ENCODE data around the gene CEBPA.
"Not testable (repeated sequence)": the region's sequence is repeated elsewhere in the genome, so short reads cannot be mapped to it uniquely, and the experiment has no call there.

CEBPA gene

DNA sequence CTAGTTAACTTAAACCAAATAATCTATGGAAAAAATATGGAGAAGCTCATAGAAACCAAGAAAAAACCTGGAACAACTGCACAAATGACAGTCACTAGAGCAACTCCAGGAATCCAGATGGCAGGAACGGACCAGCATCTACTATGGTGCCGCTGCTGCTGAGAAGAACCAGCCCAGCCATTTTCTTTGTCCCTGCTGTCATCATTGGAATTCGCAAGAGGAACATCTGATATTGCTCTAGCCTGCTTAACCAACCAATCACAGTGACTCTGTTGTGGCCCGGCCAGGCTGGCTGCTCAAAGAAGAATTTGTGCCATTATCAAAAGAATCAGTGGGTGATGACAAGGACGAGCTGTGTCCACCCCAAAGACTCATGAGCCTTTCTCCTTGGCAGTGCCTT, 33.1 kb upstream of the CEBPA start:
- no peak overlapping the region for H3K4me3 Mint-ChIP-seq
- no peak for DNase-seq (ENCODE audit: low spot score)
- H3K9me3 Mint-ChIP-seq, result no peaks in the 10 kb centered on the region
- no peaks in the 10 kb centered on the region for H3K36me3 Mint-ChIP-seq (ENCODE audit: low read depth)
- H3K27ac Mint-ChIP-seq, result no peak overlapping the region
- peaks cover 13% of the 10 kb centered on the region for H3K27me3 Mint-ChIP-seq (ENCODE audit: low read depth)
- H3K4me1 Mint-ChIP-seq (ENCODE audit: low read depth), result no peaks in the 10 kb centered on the region

- Mint-ChIP-seq H3K36me3 (ENCODE audit: low read depth) (no peaks in the 10 kb centered on the region), H3K9me3 (no peaks in the 10 kb centered on the region), H3K4me1 (ENCODE audit: low read depth) (no peaks in the 10 kb centered on the region), H3K27me3 (ENCODE audit: low read depth) (peaks cover 10% of the 10 kb centered on the region), H3K27ac (no peak overlapping the region), H3K4me3 (no peak overlapping the region)
- no peak for DNase-seq (ENCODE audit: low spot score)
Observed at GRCh38 chr19:33334271-33334670, 31.9 kb upstream of the CEBPA start.

- no peaks in the 10 kb centered on the region for H3K9me3 Mint-ChIP-seq
- no peak overlapping the region for H3K4me3 Mint-ChIP-seq
- H3K36me3 Mint-ChIP-seq (ENCODE audit: low read depth), result no peaks in the 10 kb centered on the region
- DNase-seq (ENCODE audit: low spot score), result no peak
- H3K27me3 Mint-ChIP-seq (ENCODE audit: low read depth), result peaks cover 5% of the 10 kb centered on the region
- H3K4me1 Mint-ChIP-seq (ENCODE audit: low read depth), result no peaks in the 10 kb centered on the region
- H3K27ac Mint-ChIP-seq, result no peak overlapping the region
Observed at GRCh38 chr19:33333642-33334041, 31.3 kb upstream of the CEBPA start.

DNA sequence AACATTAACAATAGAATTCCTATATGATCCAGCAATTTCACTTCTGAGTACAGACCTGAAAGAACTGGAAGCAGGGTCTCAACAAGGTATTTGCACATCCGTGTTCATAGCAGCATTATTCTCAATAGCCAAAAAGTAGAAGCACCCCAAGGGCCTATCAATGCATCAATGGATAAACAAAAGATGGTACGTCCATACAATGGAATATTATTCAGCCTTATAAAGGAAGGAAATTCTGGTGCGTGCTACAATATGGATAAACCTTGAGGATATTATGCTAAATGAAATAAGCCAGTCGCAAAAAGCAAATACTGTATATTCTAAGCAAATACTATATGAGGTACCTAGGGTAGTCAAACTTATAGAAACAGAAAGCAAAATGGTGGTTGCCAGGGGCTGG, 30.8 kb upstream of the CEBPA start:
- no peak overlapping the region for H3K4me3 Mint-ChIP-seq
- H3K27ac Mint-ChIP-seq, result no peak overlapping the region
- no peaks in the 10 kb centered on the region for H3K4me1 Mint-ChIP-seq (ENCODE audit: low read depth)
- H3K9me3 Mint-ChIP-seq, result no peaks in the 10 kb centered on the region
- H3K36me3 Mint-ChIP-seq (ENCODE audit: low read depth), result no peaks in the 10 kb centered on the region
- no peak for DNase-seq (ENCODE audit: low spot score)
- H3K27me3 Mint-ChIP-seq (ENCODE audit: low read depth), result peaks cover 2% of the 10 kb centered on the region

DNA sequence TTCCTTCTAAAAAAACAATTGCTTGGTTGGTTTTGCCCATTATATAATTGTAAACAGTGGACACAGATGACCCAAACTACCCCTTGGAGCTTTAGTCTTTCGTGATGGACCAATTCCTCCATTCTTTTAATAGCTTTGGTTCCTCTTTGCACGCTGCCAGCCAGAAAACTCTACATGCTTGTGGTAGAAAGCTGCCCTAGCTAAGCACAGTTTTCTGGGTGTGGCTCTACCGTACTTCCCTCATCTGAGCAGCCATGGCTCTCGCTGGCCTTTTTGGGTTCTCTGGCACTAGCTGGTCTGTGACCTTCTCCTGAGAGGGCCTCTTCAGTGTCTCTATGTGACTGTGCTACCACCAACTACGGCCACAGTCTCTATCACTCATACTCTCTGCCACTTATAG, 29.9 kb upstream of the CEBPA start:
- Mint-ChIP-seq H3K9me3 (no peaks in the 10 kb centered on the region), H3K4me3 (no peak overlapping the region), H3K4me1 (ENCODE audit: low read depth) (no peaks in the 10 kb centered on the region), H3K27me3 (ENCODE audit: low read depth) (no peaks in the 10 kb centered on the region), H3K27ac (no peak overlapping the region), H3K36me3 (ENCODE audit: low read depth) (no peaks in the 10 kb centered on the region)
- DNase-seq (ENCODE audit: low spot score), result no peak

GRCh38 chr19:33329736-33330135, 27.4 kb upstream of the CEBPA start:
- DNase-seq (ENCODE audit: low spot score), result no peak
- Mint-ChIP-seq H3K27me3 (ENCODE audit: low read depth) (peaks cover 2% of the 10 kb centered on the region), H3K4me1 (ENCODE audit: low read depth) (no peaks in the 10 kb centered on the region)

DNA sequence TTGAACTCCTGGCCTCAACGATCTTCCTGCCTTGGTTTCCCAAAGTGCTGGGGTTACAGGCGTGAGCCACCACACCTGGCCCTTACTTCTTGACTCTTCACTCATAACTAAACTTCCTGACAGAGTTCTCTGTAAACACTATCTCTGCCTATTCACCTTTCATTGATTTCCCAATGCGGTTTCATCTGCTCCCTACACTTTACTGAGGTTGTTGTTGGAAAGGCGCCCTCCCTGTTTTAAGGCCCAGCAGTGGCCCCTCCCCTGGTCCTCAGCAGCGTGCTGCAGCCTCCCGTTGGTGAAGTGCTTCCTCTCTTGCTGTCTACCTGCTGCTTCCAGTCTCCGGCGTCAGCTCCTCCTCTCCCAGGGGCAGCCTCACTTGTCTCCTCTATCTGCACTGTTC, 26.7 kb upstream of the CEBPA start:
- DNase-seq (ENCODE audit: low spot score), result no peak
- Mint-ChIP-seq H3K27me3 (ENCODE audit: low read depth) (peaks cover 2% of the 10 kb centered on the region), H3K27ac (no peak overlapping the region), H3K4me3 (no peak overlapping the region), H3K4me1 (ENCODE audit: low read depth) (no peaks in the 10 kb centered on the region), H3K9me3 (no peaks in the 10 kb centered on the region), H3K36me3 (ENCODE audit: low read depth) (no peaks in the 10 kb centered on the region)

More at GRCh38 chr19:33329736-33330135, 27.4 kb upstream of the CEBPA start:
- Mint-ChIP-seq H3K27ac (no peak overlapping the region), H3K9me3 (no peaks in the 10 kb centered on the region), H3K36me3 (ENCODE audit: low read depth) (no peaks in the 10 kb centered on the region), H3K4me3 (no peak overlapping the region)

DNA sequence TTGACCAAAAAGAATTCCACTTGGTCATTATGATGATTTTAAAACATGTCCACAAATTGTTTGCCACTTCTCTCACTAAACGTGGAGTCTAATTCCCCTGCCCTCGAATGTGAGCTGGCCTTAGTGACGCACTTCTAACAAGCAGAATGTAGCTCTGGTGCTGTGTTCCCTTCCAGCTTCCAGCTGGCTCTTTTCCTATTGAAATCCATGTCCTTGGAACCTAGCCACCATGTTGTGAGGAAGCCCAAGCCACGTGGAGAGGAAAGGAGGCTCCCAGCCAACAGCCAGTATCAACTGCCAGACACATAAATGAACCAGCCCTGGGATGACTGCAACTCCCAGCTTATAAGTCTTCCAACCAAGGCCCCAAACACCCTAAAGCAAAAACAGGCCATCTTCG, 23.6 kb upstream of the CEBPA start:
- DNase-seq (ENCODE audit: low spot score), result no peak
- Mint-ChIP-seq H3K27me3 (ENCODE audit: low read depth) (peaks cover 6% of the 10 kb centered on the region), H3K9me3 (no peaks in the 10 kb centered on the region), H3K4me3 (no peak overlapping the region), H3K36me3 (ENCODE audit: low read depth) (no peaks in the 10 kb centered on the region), H3K27ac (no peak overlapping the region), H3K4me1 (ENCODE audit: low read depth) (no peaks in the 10 kb centered on the region)

DNA sequence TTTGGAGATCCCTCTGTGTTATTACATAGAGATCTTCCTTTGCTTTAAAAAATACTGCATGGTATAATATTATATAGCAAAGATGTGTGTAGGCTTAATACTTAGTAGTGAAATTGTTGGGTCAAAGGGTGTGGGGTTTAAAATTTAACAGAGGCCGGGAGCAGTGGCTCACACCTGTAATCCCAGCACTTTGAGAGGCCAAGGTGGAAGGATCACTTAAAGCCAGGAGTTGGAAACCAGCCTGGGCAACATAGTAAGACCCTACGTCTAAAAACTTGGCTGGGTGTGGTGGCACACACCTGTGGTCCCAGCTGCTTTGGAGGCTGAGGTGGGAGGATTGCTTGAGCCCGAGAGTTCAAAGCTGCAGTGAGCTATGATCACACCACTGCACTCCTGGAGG, 22.3 kb upstream of the CEBPA start:
- Mint-ChIP-seq H3K4me1 (ENCODE audit: low read depth) (no peaks in the 10 kb centered on the region), H3K4me3 (no peak overlapping the region), H3K36me3 (ENCODE audit: low read depth) (no peaks in the 10 kb centered on the region), H3K27me3 (ENCODE audit: low read depth) (peaks cover 6% of the 10 kb centered on the region), H3K27ac (no peak overlapping the region), H3K9me3 (no peaks in the 10 kb centered on the region)
- DNase-seq (ENCODE audit: low spot score), result no peak

- Mint-ChIP-seq H3K27ac (no peak overlapping the region), H3K9me3 (no peaks in the 10 kb centered on the region), H3K4me1 (ENCODE audit: low read depth) (no peaks in the 10 kb centered on the region), H3K4me3 (no peak overlapping the region), H3K36me3 (ENCODE audit: low read depth) (no peaks in the 10 kb centered on the region), H3K27me3 (ENCODE audit: low read depth) (peaks cover 6% of the 10 kb centered on the region)
- DNase-seq (ENCODE audit: low spot score), result no peak
Observed at GRCh38 chr19:33323093-33323820, 20.9 kb upstream of the CEBPA start.

- H3K4me3 Mint-ChIP-seq, result no peak overlapping the region
- H3K27ac Mint-ChIP-seq, result no peak overlapping the region
- H3K36me3 Mint-ChIP-seq (ENCODE audit: low read depth), result no peaks in the 10 kb centered on the region
Observed at GRCh38 chr19:33320636-33321035, 18.3 kb upstream of the CEBPA start.

DNA sequence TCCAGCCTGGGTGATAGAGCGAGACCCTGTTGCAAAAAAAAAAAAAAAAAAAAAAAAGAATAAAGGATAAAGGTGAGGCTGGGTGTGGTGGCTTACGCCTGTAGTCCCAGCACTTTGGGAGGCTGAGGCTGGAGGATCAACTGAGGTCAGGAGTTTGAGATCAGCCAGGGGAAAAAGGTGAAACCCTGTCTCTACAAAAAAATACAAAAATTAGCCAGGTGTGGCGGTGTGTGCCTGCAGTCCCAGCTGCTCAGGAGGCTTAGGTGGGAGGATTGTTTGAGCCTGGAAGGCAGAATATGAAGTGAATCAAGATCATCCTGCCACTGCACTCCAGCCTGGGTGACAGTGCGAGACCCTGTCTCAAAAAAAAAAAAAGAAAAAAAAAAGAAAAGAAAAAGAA, 15.7 kb upstream of the CEBPA start:
- not testable (repeated sequence) for H3K4me1 Mint-ChIP-seq (ENCODE audit: low read depth); H3K27ac Mint-ChIP-seq; H3K9me3 Mint-ChIP-seq; DNase-seq (ENCODE audit: low spot score); H3K27me3 Mint-ChIP-seq (ENCODE audit: low read depth); H3K36me3 Mint-ChIP-seq (ENCODE audit: low read depth); H3K4me3 Mint-ChIP-seq

More at GRCh38 chr19:33320636-33321035, 18.3 kb upstream of the CEBPA start:
- Mint-ChIP-seq H3K9me3 (no peaks in the 10 kb centered on the region), H3K27me3 (ENCODE audit: low read depth) (peaks cover 6% of the 10 kb centered on the region), H3K4me1 (ENCODE audit: low read depth) (no peaks in the 10 kb centered on the region)
- no peak for DNase-seq (ENCODE audit: low spot score)

- H3K4me3 Mint-ChIP-seq, result no peak overlapping the region
- DNase-seq (ENCODE audit: low spot score), result no peak
- H3K27me3 Mint-ChIP-seq (ENCODE audit: low read depth), result no peaks in the 10 kb centered on the region
- no peaks in the 10 kb centered on the region for H3K4me1 Mint-ChIP-seq (ENCODE audit: low read depth)
- no peaks in the 10 kb centered on the region for H3K36me3 Mint-ChIP-seq (ENCODE audit: low read depth)
- H3K9me3 Mint-ChIP-seq, result no peaks in the 10 kb centered on the region
- no peak overlapping the region for H3K27ac Mint-ChIP-seq
Observed at GRCh38 chr19:33317517-33317916, 15.2 kb upstream of the CEBPA start.

DNA sequence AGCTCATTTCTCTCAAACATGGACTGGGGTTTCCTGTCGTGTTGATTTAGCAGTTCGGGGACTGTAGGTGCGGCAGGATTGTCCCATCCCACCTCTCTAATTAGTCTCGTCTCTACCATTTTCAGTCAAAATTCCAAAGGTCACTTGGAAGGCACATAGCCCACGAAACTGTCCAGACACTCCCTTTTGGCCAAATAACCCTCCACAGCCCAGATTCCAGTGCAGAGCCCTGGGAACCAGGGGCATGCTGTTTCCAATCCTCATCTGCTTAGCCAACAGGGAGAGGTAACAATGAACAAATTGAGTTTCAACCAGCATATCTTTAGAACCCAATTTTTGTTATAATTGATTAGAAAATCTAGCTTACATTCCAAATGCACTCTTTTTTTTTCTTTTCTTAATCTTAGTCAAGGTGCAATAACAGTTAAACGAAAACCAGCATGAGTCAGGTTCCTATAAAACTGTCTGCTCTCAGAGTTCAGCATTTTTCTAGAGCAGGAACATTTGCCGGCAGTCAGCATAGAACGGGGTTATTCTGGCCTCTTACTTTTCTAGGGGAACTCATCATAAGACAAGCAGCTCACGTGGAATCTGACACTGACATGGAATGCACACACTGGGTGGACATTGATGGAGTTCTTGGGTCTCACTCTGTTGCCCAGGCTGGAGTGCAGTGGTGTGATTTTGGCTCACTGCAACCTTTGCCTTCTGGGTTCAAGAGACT, 14.4 kb upstream of the CEBPA start:
- no peaks in the 10 kb centered on the region for H3K9me3 Mint-ChIP-seq
- no peak overlapping the region for H3K4me3 Mint-ChIP-seq
- H3K27ac Mint-ChIP-seq, result no peak overlapping the region
- no peak for DNase-seq (ENCODE audit: low spot score)
- H3K27me3 Mint-ChIP-seq (ENCODE audit: low read depth), result no peaks in the 10 kb centered on the region
- no peaks in the 10 kb centered on the region for H3K4me1 Mint-ChIP-seq (ENCODE audit: low read depth)
- H3K36me3 Mint-ChIP-seq (ENCODE audit: low read depth), result no peaks in the 10 kb centered on the region

DNA sequence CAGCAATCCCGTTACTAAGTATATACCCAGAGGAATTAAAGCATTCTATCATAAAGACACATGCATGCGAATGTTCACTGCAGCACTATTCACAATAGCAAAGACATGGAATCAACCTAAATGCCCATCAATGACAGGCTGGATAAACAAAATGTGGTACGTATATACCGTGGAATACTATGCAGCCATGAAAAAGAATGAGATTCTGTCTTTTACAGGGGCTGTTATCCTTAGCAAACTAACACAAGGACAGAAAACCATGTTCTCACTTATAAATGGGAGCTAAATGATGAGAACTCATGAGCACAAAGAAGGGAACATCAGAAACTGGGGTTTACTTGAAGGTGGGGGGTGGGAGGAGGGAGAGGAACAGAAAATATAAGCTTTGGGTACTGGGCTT, 10.5 kb upstream of the CEBPA start:
- H3K27me3 Mint-ChIP-seq (ENCODE audit: low read depth); DNase-seq (ENCODE audit: low spot score); H3K4me3 Mint-ChIP-seq; H3K36me3 Mint-ChIP-seq (ENCODE audit: low read depth); H3K4me1 Mint-ChIP-seq (ENCODE audit: low read depth); H3K27ac Mint-ChIP-seq; H3K9me3 Mint-ChIP-seq: not testable (repeated sequence)
